ENCODE measurements around the gene BCLAF1.
A peak's percentile ranks its signal among the peaks of the same experiment; 100 is the strongest.

The BCLAF1 gene

DNA sequence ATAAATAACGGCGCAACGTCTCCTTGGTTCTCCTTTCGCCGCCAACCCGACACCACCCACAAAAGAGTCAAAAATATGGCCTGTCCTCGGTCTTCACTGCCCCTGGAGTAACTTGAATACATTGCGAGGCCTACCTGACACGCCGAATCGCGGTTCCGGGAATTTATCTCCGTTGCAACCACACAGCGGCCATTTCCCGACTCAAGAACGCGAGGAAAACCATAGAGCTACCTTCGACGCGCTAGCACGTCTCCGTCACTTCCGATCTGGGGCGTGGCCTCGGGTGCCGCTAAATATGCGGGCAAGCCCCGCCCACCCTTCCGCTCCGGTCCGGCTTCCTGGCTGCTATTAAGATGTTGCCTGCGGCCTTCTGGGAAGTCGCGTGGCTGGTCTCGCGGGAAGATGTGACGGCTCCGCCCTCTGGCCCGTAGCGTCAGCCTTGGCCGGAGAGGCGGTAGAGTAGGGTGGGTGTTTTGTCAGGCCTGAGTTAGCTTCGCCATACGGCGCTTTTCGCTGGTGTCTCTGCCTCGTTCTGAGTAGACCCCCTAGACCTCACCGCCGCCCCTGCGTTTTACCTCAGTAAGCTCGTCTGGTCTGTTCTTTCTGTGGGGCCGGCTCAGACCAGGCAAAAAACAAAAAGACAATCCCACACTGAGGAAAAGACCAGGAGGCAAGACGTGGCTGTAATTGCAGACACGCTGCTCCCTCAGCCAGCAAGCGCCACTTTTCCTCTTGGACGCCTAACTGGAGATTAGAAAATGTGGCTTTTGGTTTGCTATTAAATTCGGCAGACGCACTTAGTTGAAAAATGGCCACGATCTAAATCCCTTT lies at the start of gene BCLAF1:
TSS of gene BCLAF1 (minus strand) at position 268 of the 831 bp plus-strand sequence. CDS start 9,980 bp downstream, outside the sequence.
- DNase-seq (ENCODE audit: low read depth in 2 of 2): peak; percentile 99

GRCh38 chr6:136338486-136338885 lies 48.8 kb upstream of the BCLAF1 start:
- DNase-seq (ENCODE audit: low read depth in 2 of 2): no peak

GRCh38 chr6:136337606-136338005 lies 48.0 kb upstream of the BCLAF1 start:
- no peak for DNase-seq (ENCODE audit: low read depth in 2 of 2)

GRCh38 chr6:136337121-136337520 lies 47.5 kb upstream of the BCLAF1 start:
- no peak for DNase-seq (ENCODE audit: low read depth in 2 of 2)

DNA sequence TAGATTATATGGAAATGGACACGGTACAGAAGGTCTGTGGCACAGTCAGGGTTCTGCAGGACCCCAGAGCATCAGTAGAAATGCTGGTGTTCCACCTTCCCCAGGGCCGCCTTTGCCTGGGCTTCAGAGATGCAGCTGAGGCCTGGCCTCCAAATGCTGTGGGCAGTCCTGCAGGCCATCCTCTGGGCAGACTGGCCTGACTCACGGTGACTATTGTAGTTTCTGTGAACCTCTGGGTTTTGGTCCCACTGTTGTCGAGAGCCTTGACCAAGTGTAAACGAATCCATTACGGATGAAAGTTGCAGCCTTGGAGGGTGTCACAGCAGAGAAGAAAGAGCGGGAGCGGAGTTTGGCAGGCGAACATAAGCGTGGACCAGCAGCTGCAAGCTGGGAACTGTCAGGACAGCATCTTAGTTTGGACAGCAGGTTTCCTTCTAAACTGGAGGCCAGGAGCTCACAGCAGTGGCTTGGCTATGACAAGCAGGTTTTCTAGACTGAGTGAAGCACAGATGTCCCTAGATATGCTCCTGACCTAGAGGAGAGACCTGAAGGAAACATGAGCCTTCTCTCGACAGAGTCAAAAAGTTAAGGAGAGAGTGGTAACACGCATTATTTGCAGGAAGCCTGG lies 46.2 kb upstream of the BCLAF1 start:
- DNase-seq (ENCODE audit: low read depth in 2 of 2): no peak

DNA sequence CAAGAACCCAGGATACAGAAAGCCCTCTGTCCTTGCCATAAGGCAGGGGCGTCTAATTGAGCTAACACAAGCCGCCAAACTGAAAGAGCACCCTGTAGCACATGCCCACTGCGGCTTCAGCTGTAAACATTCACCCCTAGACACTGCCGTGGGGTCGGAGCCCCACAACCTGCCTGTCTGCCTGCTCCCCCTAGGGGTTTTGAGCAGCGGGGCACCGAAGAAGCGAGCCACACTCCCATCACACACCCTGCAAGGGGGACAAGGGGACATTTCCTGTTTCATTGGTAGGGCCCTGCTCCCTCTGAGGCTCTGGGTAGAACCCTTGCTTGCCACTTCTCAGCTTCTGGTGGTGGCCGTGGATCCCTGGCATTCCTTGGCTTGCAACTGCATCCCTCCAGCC lies 45.2 kb upstream of the BCLAF1 start:
- no peak for DNase-seq (ENCODE audit: low read depth in 2 of 2)

DNA sequence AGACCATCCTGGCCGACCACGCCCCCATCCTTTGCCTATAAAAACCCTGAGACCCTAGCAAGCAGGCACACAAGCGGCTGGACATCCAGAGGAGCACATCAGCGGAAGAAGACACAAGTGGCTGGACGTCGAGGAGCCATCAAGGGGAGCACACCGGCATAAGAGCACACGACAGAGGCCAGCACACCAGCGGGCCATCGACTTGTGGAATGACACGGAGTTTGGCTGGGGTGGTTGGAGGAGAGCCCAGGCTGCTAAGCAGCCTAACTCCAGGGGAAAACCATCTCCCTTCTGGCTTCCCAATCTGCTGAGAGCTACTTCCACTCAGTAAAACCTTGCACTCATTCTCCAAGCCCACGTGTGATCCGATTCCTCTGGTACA lies 44.8 kb upstream of the BCLAF1 start:
- DNase-seq (ENCODE audit: low read depth in 2 of 2): no peak

DNA sequence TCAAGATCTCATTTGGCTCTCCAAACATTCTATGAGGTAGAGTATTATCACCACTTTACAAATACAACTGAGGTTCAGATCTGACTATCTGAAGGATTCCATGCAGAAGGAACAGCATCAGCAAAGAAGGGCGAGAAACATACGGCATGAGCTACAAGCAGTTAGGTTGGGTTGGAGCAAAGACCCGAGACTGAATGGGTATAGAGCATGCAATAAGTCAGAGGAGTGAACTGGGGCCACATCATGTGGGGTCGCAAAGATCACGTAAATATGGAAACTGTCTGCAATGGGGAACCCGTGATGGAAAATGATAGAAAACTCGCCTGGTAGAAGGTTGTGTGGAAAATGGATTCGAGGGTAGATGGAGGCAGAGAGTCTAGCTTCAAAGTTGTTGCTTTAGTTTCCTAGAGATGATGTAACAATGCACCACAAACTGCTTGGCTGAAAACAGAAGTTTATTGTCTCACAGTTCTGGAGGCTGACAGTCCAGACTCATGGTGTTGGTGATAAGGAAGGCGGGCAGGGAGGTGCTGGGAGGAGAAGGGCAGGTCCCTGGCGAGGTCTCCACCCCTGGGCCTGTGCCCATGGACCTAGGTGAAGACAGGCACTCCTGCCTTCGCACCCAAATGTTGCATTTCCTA lies 44.3 kb upstream of the BCLAF1 start:
- DNase-seq (ENCODE audit: low read depth in 2 of 2): no peak

GRCh38 chr6:136331461-136331860 lies 41.8 kb upstream of the BCLAF1 start:
- DNase-seq (ENCODE audit: low read depth in 2 of 2): no peak

- no peak for DNase-seq (ENCODE audit: low read depth in 2 of 2)
Observed at GRCh38 chr6:136330634-136331033, 41.0 kb upstream of the BCLAF1 start.

DNA sequence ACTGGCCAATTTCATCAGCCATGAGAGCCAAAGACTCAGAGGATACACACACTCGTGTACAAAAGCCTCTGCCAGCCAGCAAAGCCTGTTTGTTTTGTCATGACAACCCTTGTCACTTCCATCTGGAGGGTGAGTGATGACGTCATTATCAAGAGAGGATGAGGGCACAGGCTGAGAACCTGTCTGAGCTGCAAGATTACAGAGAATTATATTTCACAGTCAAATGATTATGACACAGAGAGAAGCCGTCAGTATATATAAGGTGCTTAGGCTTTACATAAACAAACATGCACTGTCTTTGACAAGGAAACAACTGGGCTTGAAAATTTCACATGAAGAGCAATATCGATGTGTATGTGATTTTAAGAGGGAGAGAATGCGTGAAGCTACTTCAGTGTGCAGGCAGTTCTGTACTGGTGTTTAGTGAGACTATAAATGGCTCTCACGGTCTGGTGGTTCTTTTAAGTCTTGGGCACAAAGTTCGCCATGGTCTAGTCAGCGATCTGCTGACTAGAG lies 36.5 kb upstream of the BCLAF1 start:
- no peak for DNase-seq (ENCODE audit: low read depth in 2 of 2)

- DNase-seq (ENCODE audit: low read depth in 2 of 2): no peak
Observed at GRCh38 chr6:136324686-136325380, 35.2 kb upstream of the BCLAF1 start.

- DNase-seq (ENCODE audit: low read depth in 2 of 2): no peak
Observed at GRCh38 chr6:136323431-136324112, 33.9 kb upstream of the BCLAF1 start.

- no peak for DNase-seq (ENCODE audit: low read depth in 2 of 2)
Observed at GRCh38 chr6:136319732-136320131, 30.1 kb upstream of the BCLAF1 start.

DNA sequence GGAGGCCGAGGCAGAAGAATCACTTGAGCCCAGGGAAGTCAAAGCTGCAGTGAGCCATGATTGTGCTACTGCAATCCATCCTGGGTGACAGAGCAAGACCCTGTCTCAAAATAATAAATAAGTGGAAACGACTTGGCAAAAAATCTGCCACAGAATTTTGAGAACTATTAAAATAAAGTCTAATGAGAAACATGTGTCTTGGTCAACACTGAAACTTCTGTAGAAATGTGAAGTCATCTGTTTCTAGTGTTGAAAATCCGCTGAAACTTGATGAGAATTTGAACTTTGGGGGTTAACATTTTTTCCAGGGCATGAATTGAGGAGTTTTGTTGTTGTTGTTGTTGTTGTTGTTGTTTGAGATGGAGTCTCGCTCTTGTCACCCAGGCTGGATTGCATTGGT lies 29.0 kb upstream of the BCLAF1 start:
- DNase-seq (ENCODE audit: low read depth in 2 of 2): no peak

DNA sequence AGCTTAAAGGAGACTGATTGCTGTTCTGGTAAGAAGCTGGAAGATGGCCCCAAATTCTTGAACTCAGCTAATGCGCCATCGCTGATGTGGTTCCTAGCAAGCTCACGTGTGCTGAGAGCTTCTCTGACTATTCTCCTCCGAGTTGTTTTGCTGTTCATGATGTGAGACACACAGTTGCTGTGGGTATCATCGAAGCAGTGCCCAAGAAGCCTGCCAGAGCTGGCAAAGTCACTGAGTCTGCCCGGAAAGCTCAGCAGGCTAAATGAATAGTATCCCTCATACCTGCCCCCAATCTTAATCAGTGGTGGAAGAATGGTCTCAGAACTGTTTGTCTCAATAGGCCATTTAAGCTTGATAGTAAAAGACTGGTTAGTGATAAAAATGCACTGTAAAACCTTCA lies 28.3 kb upstream of the BCLAF1 start:
- no peak for DNase-seq (ENCODE audit: low read depth in 2 of 2)

DNA sequence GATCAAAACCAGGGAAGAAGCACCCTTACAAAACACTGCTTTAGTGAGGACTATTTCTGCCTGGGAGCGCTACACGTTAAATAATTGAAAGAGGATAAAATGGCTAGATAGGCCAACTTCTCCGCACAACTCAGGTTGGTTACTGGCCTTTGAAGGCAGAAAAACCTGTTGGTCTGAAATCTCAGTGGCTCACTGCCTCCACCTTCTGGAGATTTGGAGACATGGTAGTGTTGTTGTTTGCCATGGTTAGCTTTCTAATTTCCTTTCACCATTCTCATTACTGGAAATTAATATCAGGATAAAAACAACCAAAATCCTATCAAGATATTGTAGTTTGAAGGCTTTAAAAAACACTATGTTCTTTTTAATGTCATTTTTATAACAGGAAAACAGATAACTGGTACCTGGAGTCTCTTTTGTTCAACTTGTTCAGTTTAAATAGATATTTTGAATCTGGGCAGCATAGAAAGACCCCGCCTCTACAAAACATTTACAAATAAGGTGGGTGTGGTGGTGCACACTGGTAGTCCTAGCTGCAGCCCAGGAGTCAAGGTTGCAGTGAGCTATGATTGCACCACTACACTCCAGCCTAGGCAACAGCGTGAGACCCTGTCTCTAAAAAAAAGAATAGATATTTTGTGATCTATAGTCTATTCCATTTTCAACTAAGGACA lies 27.5 kb upstream of the BCLAF1 start:
- peak; percentile 15 to 31 for DNase-seq (ENCODE audit: low read depth in 2 of 2)

DNA sequence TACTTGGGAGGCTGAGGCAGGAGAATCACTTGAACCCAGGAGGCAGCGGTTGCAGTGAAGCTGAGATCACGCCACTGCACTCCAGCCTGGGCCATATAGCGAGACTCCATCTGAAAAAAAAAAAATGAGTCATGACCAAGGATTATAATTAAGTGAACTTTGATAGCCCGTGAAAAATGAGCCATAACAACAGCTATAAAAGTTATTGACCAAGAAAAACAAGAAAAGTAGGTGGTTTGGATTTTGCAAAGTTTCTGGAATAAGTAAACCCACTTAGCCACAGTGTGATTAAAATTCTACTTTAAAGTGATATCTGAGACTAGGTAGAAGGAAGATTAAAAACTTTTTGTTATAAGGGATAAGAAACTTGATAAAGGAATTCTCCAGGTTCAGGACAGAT lies 25.9 kb upstream of the BCLAF1 start:
- DNase-seq (ENCODE audit: low read depth in 2 of 2): no peak

DNA sequence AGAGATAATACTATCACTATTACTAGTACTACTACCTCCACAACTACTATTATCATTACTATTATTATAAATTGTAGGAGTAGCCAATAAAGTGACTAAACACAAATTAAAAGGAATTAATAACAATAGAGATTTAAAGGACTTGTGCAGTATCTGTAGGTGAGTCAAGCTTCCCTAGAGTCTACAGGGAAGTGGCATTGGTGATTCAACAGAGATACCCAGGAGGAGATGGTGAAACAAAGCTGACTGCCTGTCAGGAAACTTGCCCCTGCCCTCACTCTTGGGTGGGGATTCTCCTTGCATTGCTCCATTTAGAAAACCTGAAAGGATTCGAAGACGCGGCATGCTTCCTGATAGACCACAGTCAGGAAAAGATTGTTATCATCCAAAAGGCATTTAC lies 23.3 kb upstream of the BCLAF1 start:
- DNase-seq (ENCODE audit: low read depth in 2 of 2): no peak

DNA sequence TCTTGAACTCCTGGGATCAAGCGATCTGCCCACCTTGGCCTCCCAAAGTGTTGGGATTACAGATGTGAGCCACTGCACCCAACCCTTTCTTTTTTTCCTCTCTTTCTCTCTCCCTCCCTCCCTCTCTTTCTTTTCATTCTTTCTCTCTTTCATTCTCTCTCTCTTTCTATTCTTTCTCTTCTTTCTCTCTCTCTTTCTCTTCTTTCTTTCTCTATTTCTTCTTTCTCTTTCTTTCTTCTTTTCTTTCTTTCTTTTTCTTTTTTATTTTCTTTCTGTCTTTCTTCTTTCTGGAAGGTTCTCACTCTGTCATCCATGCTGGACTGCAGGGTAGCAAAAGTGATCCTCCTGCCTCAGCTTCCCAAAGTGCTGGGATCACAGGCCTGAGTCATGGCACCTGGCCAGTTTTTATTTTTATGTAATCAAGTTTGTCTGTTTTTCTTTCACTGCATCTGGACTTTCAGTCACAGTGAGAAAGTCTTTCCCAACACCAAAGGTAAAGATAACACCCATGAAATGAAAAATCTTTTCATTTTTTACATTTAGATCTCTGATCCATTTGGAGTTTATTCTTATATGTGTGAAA lies 20.2 kb upstream of the BCLAF1 start:
- DNase-seq (ENCODE audit: low read depth in 2 of 2): no peak

DNA sequence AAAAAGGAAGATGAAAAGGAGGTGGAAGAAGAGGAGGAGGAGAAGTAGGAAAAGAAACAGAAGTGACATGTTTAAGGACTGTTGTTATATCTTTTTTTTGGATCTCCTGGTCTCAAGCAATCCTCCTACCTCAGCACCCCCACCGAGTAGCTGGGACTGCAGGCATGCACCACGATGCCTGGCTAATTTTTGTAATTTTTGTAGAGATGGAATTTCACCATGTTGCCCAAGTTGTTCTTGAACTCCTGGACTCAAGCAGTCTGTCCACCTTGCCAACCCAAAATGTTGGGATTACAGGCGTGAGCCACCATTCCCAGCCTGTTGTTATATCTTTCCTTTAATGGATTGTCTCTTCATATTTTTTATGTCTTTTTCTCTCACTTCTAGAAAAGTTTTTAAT lies 19.5 kb upstream of the BCLAF1 start:
- no peak for DNase-seq (ENCODE audit: low read depth in 2 of 2)
